H1 (cell line): ENCODE data around the gene CYP2A13. TPM values are rescaled to one million over a fixed set of nuclear protein-coding genes. Genes with fewer than 3 reads are reported as not detected.
A peak's percentile ranks its signal among the peaks of the same experiment; 100 is the strongest.

ENCODE experiments used
- CTCF ChIA-PET: fragments of 300-600 bp; sonication (Branson Sonifier 250); formaldehyde crosslinking; loops from one replicate; lab custom pipeline; 2021; ENCODE audit not compliant: partially characterized antibody; lab: Charles Lee
- POLR2A ChIA-PET: fragments of 300-600 bp; sonication (Branson Sonifier 250); formaldehyde crosslinking; loops from one replicate; lab custom pipeline; 2021; ENCODE audit warnings: inconsistent platforms; ENCODE audit not compliant: partially characterized antibody; lab: Charles Lee
- DNase-seq, 2 experiments: peaks; one replicate each; pipeline versions ENCODE4 v3.0.0 to v3.0.0-alpha.2; 2010 to 2022; ENCODE audit warnings: low spot score in 2 of 2, low read depth in 1 of 2, mixed read lengths in 1 of 2
- FAIRE-seq: peaks from 2 replicates; lab custom pipeline; 2011; peaks lifted over from hg19 to GRCh38; lab: Jason Lieb, UNC
- H2AFZ ChIP-seq: 2 replicates; pipeline ENCODE4 v1.8.1; 2012; ENCODE audit warnings: low read length, inconsistent platforms
- H2AK5ac ChIP-seq: 2 replicates; pipeline ENCODE4 v1.6.1; 2013; ENCODE audit warnings: low read depth, low read length
- H2BK120ac ChIP-seq: replicated peaks from 2 replicates; pipeline ENCODE3; 2013; ENCODE audit warnings: low read depth, low read length, inconsistent platforms
- H2BK12ac ChIP-seq: 2 replicates; pipeline ENCODE4 v1.6.1; 2013; ENCODE audit warnings: low read depth, low read length
- H2BK15ac ChIP-seq: 2 replicates; pipeline ENCODE4 v1.6.1; 2013; ENCODE audit warnings: low read length
- H2BK20ac ChIP-seq: 2 replicates; pipeline ENCODE4 v1.6.1; 2013; ENCODE audit warnings: low read length
- H2BK5ac ChIP-seq: 2 replicates; pipeline ENCODE4 v1.6.1; 2013; ENCODE audit warnings: low read depth, low read length
- H3K14ac ChIP-seq: 2 replicates; pipeline ENCODE4 v1.6.1; 2013; ENCODE audit warnings: inconsistent platforms; ENCODE audit not compliant: insufficient read length
- H3K18ac ChIP-seq: 2 replicates; pipeline ENCODE4 v1.6.1; 2013; ENCODE audit warnings: low read length; ENCODE audit errors: extremely low read depth
- H3K23ac ChIP-seq: 2 replicates; pipeline ENCODE4 v1.6.1; 2013; ENCODE audit warnings: inconsistent platforms; ENCODE audit not compliant: insufficient read length
- H3K23me2 ChIP-seq: 2 replicates; pipeline ENCODE4 v1.6.1; 2013; ENCODE audit warnings: low read depth, low read length
- H3K27ac ChIP-seq: 2 replicates; pipeline ENCODE4 v1.6.1; 2011; ENCODE audit warnings: low read depth, low read length, inconsistent platforms
- H3K27me3 ChIP-seq, 4 experiments: replicated peaks in 1 of 4; 1 replicate in 1 of 4; 2 replicates in 3 of 4; pipeline versions ENCODE4 v1.6.1 to v1.8.1; 2011 to 2013; ENCODE audit warnings: low read length in 3 of 4, mild to moderate bottlenecking in 3 of 4, inconsistent platforms in 2 of 4, mixed read lengths in 2 of 4, moderate library complexity in 1 of 4; ENCODE audit not compliant: control insufficient read depth in 3 of 4, insufficient read depth in 3 of 4; ENCODE audit errors: extremely low read depth in 1 of 4
- H3K36me3 ChIP-seq, 4 experiments: 2 replicates each; pipeline versions ENCODE4 v1.6.1 to v1.8.1; 2011 to 2013; ENCODE audit warnings: mild to moderate bottlenecking in 4 of 4, low read length in 3 of 4, moderate library complexity in 2 of 4, control low read depth in 1 of 4, inconsistent platforms in 1 of 4; ENCODE audit not compliant: insufficient read depth in 4 of 4, control insufficient read depth in 2 of 4
- H3K4ac ChIP-seq: replicated peaks from 2 replicates; pipeline ENCODE3; 2013; ENCODE audit warnings: low read length, low read depth, mixed read lengths, inconsistent platforms; ENCODE audit not compliant: insufficient read length
- H3K4me1 ChIP-seq, 4 experiments: replicated peaks in 1 of 4; 1 replicate in 1 of 4; 2 replicates in 3 of 4; pipeline versions ENCODE4 v1.6.1 to v1.8.1; 2011 to 2013; ENCODE audit warnings: low read length in 3 of 4, inconsistent platforms in 2 of 4, mixed read lengths in 1 of 4; ENCODE audit not compliant: insufficient read depth in 4 of 4, control insufficient read depth in 3 of 4
- H3K4me2 ChIP-seq, 2 experiments: 2 replicates each; pipeline versions ENCODE4 v1.6.1 to v1.8.1; 2011 to 2013; ENCODE audit warnings: low read depth in 2 of 2, low read length in 2 of 2, control low read depth in 1 of 2, inconsistent platforms in 1 of 2, mild to moderate bottlenecking in 1 of 2; ENCODE audit not compliant: insufficient read depth in 1 of 2
- H3K4me3 ChIP-seq, 4 experiments: fragments of 200-600, 300-600 bp in 1 of 4; sonication (generic), shearing (Covaris generic), sonication (Bioruptor Twin) in 1 of 4; 2 replicates each; pipeline versions ENCODE4 v1.5.1 to v1.8.1; 2011 to 2016; ENCODE audit warnings: low read length in 4 of 4, low read depth in 3 of 4, control low read depth in 2 of 4, inconsistent platforms in 2 of 4, mild to moderate bottlenecking in 2 of 4, mixed read lengths in 1 of 4, moderate library complexity in 1 of 4; ENCODE audit not compliant: insufficient read depth in 2 of 4; ENCODE audit errors: extremely low read depth in 1 of 4
- H3K56ac ChIP-seq: replicated peaks from 2 replicates; pipeline ENCODE3; 2013; ENCODE audit warnings: low read depth, mild to moderate bottlenecking, mixed read lengths, low read length, inconsistent platforms; ENCODE audit not compliant: insufficient read length
- H3K79me1 ChIP-seq: 2 replicates; pipeline ENCODE4 v1.6.1; 2013; ENCODE audit warnings: low read depth, low read length, control low read depth
- H3K79me2 ChIP-seq, 2 experiments: 2 replicates each; pipeline versions ENCODE4 v1.6.1 to v1.8.1; 2012 to 2013; ENCODE audit warnings: low read length in 2 of 2, mild to moderate bottlenecking in 2 of 2, inconsistent platforms in 1 of 2; ENCODE audit not compliant: insufficient read depth in 2 of 2, control insufficient read depth in 1 of 2
- H3K9ac ChIP-seq, 4 experiments: replicated peaks in 1 of 4; 1 replicate in 1 of 4; 2 replicates in 3 of 4; pipeline versions ENCODE4 v1.6.1 to v1.8.1; 2011 to 2013; ENCODE audit warnings: low read depth in 3 of 4, low read length in 3 of 4, control low read depth in 2 of 4, mild to moderate bottlenecking in 2 of 4, moderate library complexity in 2 of 4, inconsistent platforms in 1 of 4; ENCODE audit errors: extremely low read depth in 1 of 4
- H3K9me3 ChIP-seq, 2 experiments: 2 replicates each; pipeline versions ENCODE4 v1.6.1 to v1.8.1; 2012 to 2013; ENCODE audit warnings: mild to moderate bottlenecking in 2 of 2, moderate library complexity in 2 of 2, control low read depth in 1 of 2, inconsistent platforms in 1 of 2, low read depth in 1 of 2, low read length in 1 of 2, mixed read lengths in 1 of 2; ENCODE audit not compliant: insufficient read depth in 2 of 2
- H4K20me1 ChIP-seq, 2 experiments: replicated peaks in 1 of 2; 2 replicates each; pipeline versions ENCODE3 to v1.8.1; 2011 to 2013; ENCODE audit warnings: inconsistent platforms in 2 of 2, low read length in 2 of 2, mild to moderate bottlenecking in 1 of 2; ENCODE audit not compliant: insufficient read depth in 2 of 2, control insufficient read depth in 1 of 2
- H4K5ac ChIP-seq: 2 replicates; pipeline ENCODE4 v1.6.1; 2013; ENCODE audit warnings: low read length, low read depth, mixed read lengths, inconsistent platforms; ENCODE audit not compliant: insufficient read length
- H4K8ac ChIP-seq: 2 replicates; pipeline ENCODE4 v1.8.0; 2013; ENCODE audit warnings: mild to moderate bottlenecking, moderate library complexity, low read length, inconsistent platforms; ENCODE audit not compliant: insufficient read depth; ENCODE audit errors: extremely low read depth
- H4K91ac ChIP-seq: replicated peaks from 2 replicates; pipeline ENCODE3; 2013; ENCODE audit warnings: low read length, mixed read lengths, inconsistent platforms; ENCODE audit not compliant: insufficient read length
- ATF3 ChIP-seq: IDR thresholded peaks from 2 replicates; pipeline ENCODE4 v1.6.1; 2011; ENCODE audit warnings: low read depth, mild to moderate bottlenecking, low read length; ENCODE audit not compliant: insufficient read depth
- CTCF ChIP-seq, 3 experiments: IDR thresholded peaks; 1 replicate in 2 of 3; 2 replicates in 1 of 3; pipeline versions ENCODE4 v1.5.1 to v1.6.1; 2011; ENCODE audit warnings: low read length in 3 of 3, mild to moderate bottlenecking in 3 of 3, inconsistent platforms in 2 of 3, low read depth in 1 of 3, moderate library complexity in 1 of 3; ENCODE audit not compliant: insufficient read depth in 1 of 3; ENCODE audit errors: control extremely low read depth in 1 of 3
- JUND ChIP-seq: IDR thresholded peaks from 2 replicates; pipeline ENCODE4 v1.6.1; 2011; ENCODE audit warnings: mild to moderate bottlenecking, improper control_type of control experiment, low read length
- PHF8 ChIP-seq: fragments of 200-600 bp; sonication (generic); conservative IDR thresholded peaks from 2 replicates; pipeline ENCODE4 v1.7.1; 2012; ENCODE audit warnings: low read depth, mild to moderate bottlenecking, inconsistent platforms, low read length, moderate library complexity
- POU5F1 ChIP-seq: IDR thresholded peaks from 2 replicates; pipeline ENCODE4 v1.6.1; 2011; ENCODE audit warnings: low read depth, mild to moderate bottlenecking, low read length, moderate library complexity
- TAF1 ChIP-seq: IDR thresholded peaks from 2 replicates; pipeline ENCODE4 v1.6.1; 2011; ENCODE audit warnings: mild to moderate bottlenecking, low read depth, low read length
- TAF7 ChIP-seq: optimal IDR thresholded peaks from 2 replicates; pipeline ENCODE3; 2011; ENCODE audit warnings: low read depth, mild to moderate bottlenecking, inconsistent platforms, low read length, moderate library complexity, borderline replicate concordance
- TBP ChIP-seq: IDR thresholded peaks from 2 replicates; pipeline ENCODE4 v1.6.1; 2011; ENCODE audit warnings: low read depth, low read length, improper control_type of control experiment
- WGBS, 2 experiments: shearing (Covaris generic) in 1 of 2; methylation state at CpG; one replicate each; pipeline versions ENCODE4 v1.1.6 to v1.1.7; 2013 to 2015; ENCODE audit warnings: low lambda C conversion rate in 2 of 2, mixed read lengths in 2 of 2, inconsistent platforms in 1 of 2, low coverage in 1 of 2, missing lambda C conversion rate in 1 of 2; ENCODE audit not compliant: insufficient replicate concordance in 2 of 2, insufficient coverage in 1 of 2, insufficient read length in 1 of 2; ENCODE audit errors: extremely low coverage in 1 of 2, missing lambda C conversion rate in 1 of 2; 5-methylcytosine and 5-hydroxymethylcytosine counted together
- polyA plus RNA-seq, 7 experiments: library from polyadenylated mRNA; depleted of rRNA in 3 of 7; stranded (reverse) in 5 of 7; unstranded in 2 of 7; fragments of >200 nt in 5 of 7; fragments of 200-250 nt in 2 of 7; gene quantifications; 1 replicate in 5 of 7; 2 replicates in 1 of 7; 4 replicates in 1 of 7; pipeline versions ENCODE4 v1.2.1 to v1.2.3, GENCODE V29; 2011 to 2013; ENCODE audit warnings: missing spikeins in 2 of 7, mixed read lengths in 2 of 7
- total RNA-seq: library from RNA; stranded (reverse); fragmentation: NEBNext Ultra II Directional; extraction: Animal tissue kit (Norgen Biotek cat#: 25700); gene quantifications from 2 replicates; pipeline ENCODE4 v1.2.1, GENCODE V29; 2021

Gene CYP2A13
- total and polyA plus RNA-seq, 2 of the 8 experiments (the other 6 are each of a cell fraction or from before 2014, with no cell fraction given) = 0.60 to 0.63 TPM

- Histone ChIP-seq H3K36me3 (no peaks in the 10 kb centered on the region), H3K14ac (no peak overlapping the region), H4K91ac (peak overlapping the region; percentile 65), H3K23me2 (peaks cover 2% of the 10 kb centered on the region; the same call in 1 of the 2 replicates), H2BK12ac (0 out of 2 replicates have a peak overlapping the region, but pooled peaks have one; percentile 27), H3K23ac (no peak overlapping the region), H3K56ac (no peak overlapping the region), H3K79me1 (no peaks in the 10 kb centered on the region), H2AK5ac (no peak overlapping the region), H2BK20ac (no peak overlapping the region), H3K27me3 (peaks cover 0 to 1% (median 0%) of the 10 kb centered on the region in 4 experiments; a peak in 1 of 7 replicates), H2BK120ac (no peak overlapping the region), H4K20me1 (no peaks in the 10 kb centered on the region), H3K4me1 (peaks cover 0 to 5% (median 3%) of the 10 kb centered on the region in 4 experiments; a peak in 3 of 7 replicates), H3K79me2 (no peaks in the 10 kb centered on the region), H3K4me2 (no peak overlapping the region), H3K27ac (no peak overlapping the region), H3K9me3 (no peaks in the 10 kb centered on the region), H4K5ac (no peak overlapping the region), H3K4me3 (no peak overlapping the region), H3K18ac (no peak overlapping the region), H2AFZ (no peak overlapping the region), H3K4ac (no peak overlapping the region), H3K9ac (no peak overlapping the region), H2BK15ac (no peak overlapping the region), H4K8ac (no peak overlapping the region; the same call in 1 of the 2 replicates), H2BK5ac (no peak overlapping the region)
- POLR2A ChIA-PET = interaction anchor here (0.7 kb wide), 1 partner anchor 13 kb away, joined by 3 read pairs; no protein-coding TSS in a partner anchor
- no peak for FAIRE-seq
- CTCF ChIA-PET = interaction anchor here (0.5 to 1.9 kb wide), 8 partner anchors 13 to 219 kb away, joined by 3 to 10 read pairs (median 4); no protein-coding TSS in a partner anchor
- 95% methylated on average over 9 of the region's 11 CpGs; no CpG with 5 or more reads in 1 of the 2 experiments for WGBS, 2 experiments
- no peak for DNase-seq
- TF ChIP-seq ATF3 (no peak), JUND (no peak), PHF8 (no peak), TAF7 (no peak), TAF1 (no peak), TBP (no peak), POU5F1 (no peak), CTCF (IDR thresholded peaks at IDR 0.05; ENCODE audit: control extremely low read depth in 1 of 3, insufficient read depth in 1 of 3, low read depth in 1 of 3, low read length in 3 of 3) (no peak)
Observed at GRCh38 chr19:41123716-41124294, 35.6 kb downstream of the CYP2A13 start.
